HG02973 (cell line): Measurements from ENCODE around the gene SPOCK1.

ENCODE experiments used
- ATAC-seq: cut with Tn5 transposase; IDR thresholded peaks from one replicate; pipeline ENCODE4 v1.9.1; 2021; ENCODE audit warnings: moderate library complexity; ENCODE audit not compliant: unreplicated experiment

Gene SPOCK1

DNA sequence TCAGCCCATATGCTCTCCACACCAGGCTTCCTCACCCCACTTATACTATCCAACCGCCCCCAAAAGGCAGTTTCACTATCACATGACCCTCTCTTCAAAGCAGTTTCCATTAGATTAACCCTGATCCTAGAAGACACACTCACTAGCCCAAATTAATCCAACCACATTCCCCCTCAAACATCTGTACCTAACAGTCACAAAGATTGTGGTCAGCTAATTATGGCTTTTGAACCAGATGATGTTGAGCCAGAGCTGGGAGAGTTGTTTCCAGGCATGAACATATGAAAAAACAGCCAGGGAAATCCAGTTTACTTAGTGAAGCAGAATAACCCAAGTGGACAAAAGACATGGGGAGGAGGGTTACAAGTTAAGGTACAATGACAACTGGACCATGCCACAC lies 131.2 kb downstream of the SPOCK1 start:
- no peak for ATAC-seq

DNA sequence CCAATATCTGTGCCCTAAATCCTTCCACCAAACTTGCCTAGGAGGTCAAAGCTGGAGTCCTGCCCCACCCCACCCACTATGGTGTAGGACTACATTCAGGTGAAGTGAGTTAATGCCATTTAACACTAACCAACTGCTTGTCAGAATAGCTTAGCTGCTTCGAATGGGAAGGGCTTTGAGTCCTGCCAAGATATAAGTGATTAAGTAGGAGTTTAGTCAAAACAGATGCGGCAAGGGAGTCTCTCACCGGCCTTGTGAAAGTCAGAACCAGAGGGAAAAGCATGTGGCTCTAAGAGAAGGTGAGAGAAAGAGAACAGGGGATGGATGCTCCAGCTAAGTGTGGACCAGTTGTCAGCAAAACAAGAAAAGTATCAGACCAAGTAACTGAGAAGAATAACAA lies 132.6 kb downstream of the SPOCK1 start:
- ATAC-seq, result no peak

GRCh38 chr5:137365126-137365865 lies 133.8 kb downstream of the SPOCK1 start:
- ATAC-seq, result no peak

DNA sequence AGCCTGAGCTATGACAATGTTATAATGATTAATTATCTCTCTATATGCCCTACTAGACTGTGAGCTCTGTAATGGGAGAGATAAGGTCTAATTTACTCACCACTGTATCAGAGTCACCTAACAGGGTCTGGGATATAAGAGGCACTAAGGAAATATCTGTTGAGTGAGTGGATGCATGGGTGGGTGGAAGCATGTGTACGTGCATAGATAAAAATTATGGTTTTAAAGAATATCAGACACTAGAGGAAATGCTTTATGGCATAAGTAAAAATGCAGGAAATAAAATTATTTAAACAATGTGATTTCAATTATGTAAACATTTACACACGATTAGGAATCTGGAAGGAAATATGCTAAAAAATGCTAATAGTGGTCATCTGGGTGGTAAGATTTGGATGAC lies 137.8 kb downstream of the SPOCK1 start:
- ATAC-seq, result no peak

DNA sequence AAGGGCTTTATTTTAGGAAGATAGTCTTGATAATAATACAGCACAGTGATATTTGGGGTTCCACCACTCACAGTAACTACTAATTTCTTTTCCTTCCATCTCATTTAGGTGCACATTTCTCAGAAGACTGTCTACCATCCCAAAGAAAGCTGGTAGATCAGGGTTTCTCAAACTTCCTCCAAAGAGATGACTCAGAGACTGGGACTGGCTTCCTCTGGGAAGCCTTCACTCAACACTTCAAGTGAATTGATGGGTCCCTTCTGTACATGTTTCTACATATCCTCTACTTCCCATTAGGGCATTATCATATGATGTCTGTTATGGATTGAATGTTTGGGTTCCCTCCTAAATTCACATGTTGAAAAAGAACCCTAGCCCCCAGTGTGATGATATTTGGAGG lies 138.5 kb downstream of the SPOCK1 start:
- no peak for ATAC-seq

GRCh38 chr5:137359941-137360340 lies 139.2 kb downstream of the SPOCK1 start:
- no peak for ATAC-seq

GRCh38 chr5:137357436-137357835 lies 141.7 kb downstream of the SPOCK1 start:
- ATAC-seq, result no peak

- no peak for ATAC-seq
Observed at GRCh38 chr5:137356127-137356526, 143.0 kb downstream of the SPOCK1 start.

DNA sequence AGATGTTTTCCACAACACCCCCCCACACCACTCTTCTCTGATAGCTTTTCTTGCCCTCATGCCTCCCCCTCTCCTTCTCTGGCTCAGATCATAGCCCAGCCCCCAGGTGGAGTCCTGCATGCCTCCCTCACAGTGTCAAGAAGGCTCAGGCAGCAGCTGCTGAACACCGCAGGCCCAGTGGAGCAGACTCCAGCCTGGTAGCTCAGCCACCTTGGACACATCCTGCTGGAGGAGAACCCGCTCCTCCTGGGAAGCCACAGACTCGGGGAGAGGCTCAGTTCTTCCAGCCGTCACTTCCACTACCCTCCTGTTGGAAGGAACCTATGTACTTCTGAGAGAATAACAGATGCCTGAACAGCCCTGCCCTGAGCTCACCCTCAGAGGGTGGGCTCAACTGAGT lies 143.4 kb downstream of the SPOCK1 start:
- no peak for ATAC-seq

DNA sequence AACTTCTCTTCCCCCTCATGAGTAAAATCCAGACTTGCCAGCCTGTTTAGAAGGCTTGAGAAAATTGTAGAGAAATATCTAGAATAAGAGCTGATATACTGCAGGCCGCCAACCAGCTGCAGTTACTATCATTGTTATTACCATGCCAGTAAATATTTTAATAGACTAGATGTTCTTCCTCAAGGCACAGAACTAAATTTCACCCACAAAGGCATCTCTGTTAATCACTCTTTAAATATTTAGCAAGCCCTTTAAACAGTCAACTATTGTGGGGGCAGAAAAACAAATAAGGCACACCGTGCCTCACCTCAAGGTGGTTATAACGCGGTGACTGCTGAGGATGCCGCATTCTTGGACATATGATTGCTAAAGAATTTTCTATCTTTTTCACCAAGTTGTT lies 147.0 kb downstream of the SPOCK1 start:
- ATAC-seq, result no peak

DNA sequence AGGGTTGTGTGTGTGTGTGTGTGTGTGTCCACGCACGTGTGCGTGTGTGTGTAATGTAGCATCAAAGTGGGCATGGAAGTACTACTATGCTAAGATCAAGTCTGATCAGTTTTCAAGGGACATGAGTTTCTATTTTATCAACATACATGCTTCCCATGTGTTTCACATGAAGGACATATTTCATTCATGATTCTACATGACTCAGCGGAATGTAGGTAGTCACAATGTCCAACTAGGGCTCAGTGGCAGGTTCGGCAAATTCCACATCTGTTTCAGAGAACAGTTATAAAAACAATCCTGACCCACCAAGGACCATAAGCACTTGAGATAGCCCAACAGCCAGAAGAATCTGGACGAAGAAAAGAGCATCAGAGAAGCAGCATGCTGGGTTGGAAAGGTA lies 148.3 kb downstream of the SPOCK1 start:
- no peak for ATAC-seq

- no peak for ATAC-seq
Observed at GRCh38 chr5:137348759-137349158, 150.4 kb downstream of the SPOCK1 start.

DNA sequence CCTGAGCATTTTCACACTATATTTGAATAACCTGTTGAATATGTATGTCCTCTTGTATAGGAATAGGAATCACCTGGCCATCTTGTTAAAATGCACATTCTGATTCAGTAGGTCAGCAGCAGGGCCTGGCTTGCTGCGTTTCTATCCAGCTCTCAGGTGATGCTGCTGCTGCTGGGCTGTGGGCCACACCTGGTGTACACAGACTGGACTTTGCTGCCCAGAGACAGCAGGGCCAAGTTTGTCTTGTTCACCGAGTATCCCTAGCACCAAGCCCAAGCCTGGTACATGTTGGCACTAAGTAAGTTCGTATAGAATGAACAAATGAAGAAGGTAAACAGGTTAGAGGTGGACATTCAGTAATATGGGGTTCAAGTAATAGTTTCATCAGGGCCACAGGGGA lies 151.3 kb downstream of the SPOCK1 start:
- no peak for ATAC-seq

- no peak for ATAC-seq
Observed at GRCh38 chr5:137346281-137346680, 152.8 kb downstream of the SPOCK1 start.

- no peak for ATAC-seq
Observed at GRCh38 chr5:137345396-137345795, 153.7 kb downstream of the SPOCK1 start.

GRCh38 chr5:137344723-137345322 lies 154.3 kb downstream of the SPOCK1 start:
- no peak for ATAC-seq

GRCh38 chr5:137344021-137344420 lies 155.1 kb downstream of the SPOCK1 start:
- no peak for ATAC-seq

DNA sequence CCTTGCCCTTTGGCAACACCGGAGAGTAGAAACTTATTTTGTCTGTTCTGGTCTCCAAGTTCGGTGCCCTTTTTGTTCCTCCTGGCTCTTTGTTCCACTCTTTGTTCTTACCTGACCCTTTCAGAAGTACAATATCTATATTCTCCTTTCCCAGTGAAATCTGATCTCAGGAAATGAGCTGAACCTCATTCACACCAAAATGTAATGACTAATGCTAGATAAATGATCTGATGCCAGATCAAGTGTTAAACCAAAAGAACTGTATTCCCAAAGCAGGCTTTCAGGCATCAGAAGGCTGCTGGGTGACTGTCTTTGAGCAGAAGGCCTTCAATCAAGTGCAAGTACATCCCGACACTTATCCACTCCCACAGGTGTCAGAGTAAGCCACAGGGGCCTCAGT lies 156.4 kb downstream of the SPOCK1 start:
- no peak for ATAC-seq

GRCh38 chr5:137341831-137342230 lies 157.3 kb downstream of the SPOCK1 start:
- ATAC-seq, result no peak

GRCh38 chr5:137340881-137341280 lies 158.2 kb downstream of the SPOCK1 start:
- ATAC-seq, result no peak

DNA sequence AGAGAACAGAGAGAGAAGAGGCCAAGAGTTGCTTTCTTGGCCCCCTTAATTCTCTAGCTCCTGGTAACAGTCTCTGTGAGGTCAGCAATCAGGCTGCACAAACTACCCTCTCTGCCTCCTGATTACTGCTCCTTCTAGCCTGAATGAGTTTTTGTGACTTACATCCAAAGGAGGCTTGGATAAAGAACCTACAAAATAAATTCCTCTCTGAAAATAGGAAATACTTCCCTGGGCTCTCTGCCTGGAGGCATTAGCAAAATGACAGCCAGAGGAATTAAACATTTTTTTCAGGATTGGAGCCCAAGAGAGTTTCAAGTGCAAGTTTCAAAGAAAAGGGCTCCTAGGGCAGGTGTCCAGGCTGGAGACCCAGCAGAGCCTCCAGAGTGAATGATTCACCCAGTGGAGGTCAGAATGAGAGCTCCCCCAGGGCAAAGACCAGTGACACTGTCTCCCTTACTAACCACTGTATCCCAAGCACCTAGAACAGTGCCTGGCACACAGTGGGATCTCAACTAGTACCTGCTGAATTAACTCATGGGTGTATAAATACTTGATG lies 162.5 kb downstream of the SPOCK1 start:
- ATAC-seq, result no peak

DNA sequence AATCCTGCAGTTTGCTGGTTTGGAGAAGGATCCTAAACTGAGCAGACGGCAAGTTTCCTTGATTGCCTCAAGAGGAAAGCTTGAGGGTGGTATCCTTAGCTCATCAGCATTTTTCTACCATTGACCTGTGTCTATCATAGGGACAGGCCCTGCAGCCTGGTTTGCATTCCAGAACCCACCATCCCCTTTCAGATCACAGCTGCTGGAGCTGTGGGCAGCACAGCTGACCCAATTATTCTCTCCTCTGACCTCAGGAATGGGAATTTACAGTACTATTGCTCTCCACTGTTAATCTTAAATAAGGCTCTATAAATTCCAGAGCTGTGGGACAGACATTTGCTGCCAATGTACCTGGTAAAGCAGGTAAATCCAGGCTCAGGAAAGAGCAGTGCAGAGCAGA lies 163.0 kb downstream of the SPOCK1 start:
- no peak for ATAC-seq

DNA sequence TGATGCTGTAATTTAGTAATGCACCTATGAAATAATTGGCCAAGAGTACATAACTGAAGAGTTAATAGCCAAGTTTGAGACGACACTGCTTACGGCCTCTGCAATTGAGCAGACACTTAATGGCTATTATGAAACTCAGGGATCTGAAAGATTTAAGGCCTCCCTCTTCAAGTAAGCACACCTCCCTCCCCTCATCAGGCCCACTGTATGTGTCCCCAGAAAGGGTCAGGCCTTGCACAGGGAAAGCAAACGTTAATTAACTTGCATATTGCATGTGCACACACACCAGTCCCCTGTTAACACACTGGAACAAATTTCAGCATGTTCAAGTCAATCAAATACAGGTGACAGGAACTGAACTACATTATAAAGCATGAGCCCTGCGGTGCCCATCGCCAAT lies 163.6 kb downstream of the SPOCK1 start:
- ATAC-seq, result no peak
